ENCODE measurements around the gene PCLO. TPM values are rescaled to one million over a fixed set of nuclear protein-coding genes. Genes with fewer than 3 reads are reported as not detected.

PCLO gene
- total RNA-seq, 2 donors from 2014 or later, result 2.9 to 6.3 TPM

GRCh38 chr7:82745820-82746219, 416.9 kb downstream of the PCLO start:
- no peak overlapping the region for H3K27ac ChIP-seq
- TF ChIP-seq CTCF (IDR thresholded peaks at IDR 0.05), result no peak
- H3K4me3 ChIP-seq, result no peak overlapping the region
- H3K4me1 ChIP-seq, result no peaks in the 10 kb centered on the region
- DNase-seq (ENCODE audit: low spot score), result no peak
- H3K36me3 ChIP-seq, result no peaks in the 10 kb centered on the region
- H3K9me3 ChIP-seq, result no peaks in the 10 kb centered on the region
- no peaks in the 10 kb centered on the region for H3K27me3 ChIP-seq

- Histone ChIP-seq H3K27me3 (no peaks in the 10 kb centered on the region), H3K4me1 (no peaks in the 10 kb centered on the region), H3K36me3 (no peaks in the 10 kb centered on the region), H3K9me3 (no peaks in the 10 kb centered on the region), H3K4me3 (no peak overlapping the region), H3K27ac (no peak overlapping the region)
- no peak for DNase-seq (ENCODE audit: low spot score)
- no peak for TF ChIP-seq CTCF (IDR thresholded peaks at IDR 0.05)
These were observed 417.6 kb downstream of the PCLO start for GRCh38 chr7:82745117-82745516.

- no peaks in the 10 kb centered on the region for H3K27me3 ChIP-seq
- H3K9me3 ChIP-seq, result no peaks in the 10 kb centered on the region
- H3K4me3 ChIP-seq, result no peak overlapping the region
- H3K27ac ChIP-seq, result no peak overlapping the region
- no peaks in the 10 kb centered on the region for H3K36me3 ChIP-seq
- H3K4me1 ChIP-seq, result no peaks in the 10 kb centered on the region
- no peak for DNase-seq (ENCODE audit: low spot score)
- TF ChIP-seq CTCF (IDR thresholded peaks at IDR 0.05), result no peak
These were observed 420.5 kb downstream of the PCLO start for GRCh38 chr7:82742163-82742562.

DNA sequence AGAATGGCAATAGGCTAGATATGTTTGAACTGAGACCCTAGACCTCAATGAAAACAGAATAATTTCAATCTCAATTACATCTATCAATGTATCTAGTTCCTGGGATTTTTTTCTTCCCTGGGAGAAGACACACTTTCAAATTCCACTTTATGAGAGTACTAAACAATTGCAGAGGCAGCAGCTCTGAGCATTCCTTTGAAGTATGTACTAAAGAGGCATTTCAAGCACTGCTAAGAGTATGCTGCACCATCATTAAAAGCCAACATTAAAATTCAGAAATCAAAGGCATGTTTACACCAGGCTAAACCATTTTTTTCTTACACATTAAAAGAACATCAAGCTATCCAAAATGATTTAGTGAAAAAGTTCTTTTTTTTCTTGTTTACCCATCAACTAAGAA, 421.2 kb downstream of the PCLO start:
- Histone ChIP-seq H3K9me3 (no peaks in the 10 kb centered on the region), H3K27ac (no peak overlapping the region), H3K4me3 (no peak overlapping the region), H3K27me3 (no peaks in the 10 kb centered on the region), H3K4me1 (no peaks in the 10 kb centered on the region), H3K36me3 (no peaks in the 10 kb centered on the region)
- no peak for TF ChIP-seq CTCF (IDR thresholded peaks at IDR 0.05)
- no peak for DNase-seq (ENCODE audit: low spot score)

GRCh38 chr7:82740246-82740848, 422.3 kb downstream of the PCLO start:
- Histone ChIP-seq H3K9me3 (no peaks in the 10 kb centered on the region), H3K27ac (no peak overlapping the region), H3K4me1 (no peaks in the 10 kb centered on the region), H3K4me3 (no peak overlapping the region), H3K27me3 (no peaks in the 10 kb centered on the region), H3K36me3 (no peaks in the 10 kb centered on the region)
- no peak for DNase-seq (ENCODE audit: low spot score)
- peak in 1 of 2 donors; percentile 50 for TF ChIP-seq CTCF (IDR thresholded peaks at IDR 0.05)

DNA sequence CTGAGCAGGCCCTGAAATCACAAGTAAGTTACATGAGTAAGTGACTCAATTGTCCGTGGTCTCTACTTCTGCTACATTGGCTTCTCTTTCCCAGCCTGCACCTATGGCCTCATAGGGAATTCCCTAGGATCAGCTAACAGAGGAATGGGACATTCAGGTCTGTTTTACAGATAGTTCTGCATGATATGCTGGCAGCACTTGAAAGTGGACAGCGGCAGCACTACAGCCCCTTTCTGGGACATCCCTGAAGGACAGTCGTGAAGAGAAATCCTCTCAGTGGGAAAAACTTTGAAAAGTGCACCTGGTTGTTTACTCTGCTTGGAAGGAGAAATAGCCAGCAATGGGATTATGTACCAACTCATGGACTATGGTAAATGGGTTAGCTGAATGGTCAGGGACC, 426.1 kb downstream of the PCLO start:
- H3K9me3 ChIP-seq, result no peaks in the 10 kb centered on the region
- TF ChIP-seq CTCF (IDR thresholded peaks at IDR 0.05), result no peak
- H3K27me3 ChIP-seq, result no peaks in the 10 kb centered on the region
- no peaks in the 10 kb centered on the region for H3K4me1 ChIP-seq
- no peak overlapping the region for H3K27ac ChIP-seq
- DNase-seq (ENCODE audit: low spot score), result no peak
- no peaks in the 10 kb centered on the region for H3K36me3 ChIP-seq
- no peak overlapping the region for H3K4me3 ChIP-seq
